DOHH2 (cell line): ENCODE data around the gene ELF1.

ENCODE experiments used
- EZH2phosphoT487 ChIP-seq: fragments of 200-600 bp; sonication (generic); IDR thresholded peaks from 2 replicates; pipeline ENCODE4 v1.6.1; 2017; ENCODE audit warnings: borderline replicate concordance, mild to moderate bottlenecking, antibody characterized with exemption, low read length, moderate library complexity, mixed read lengths
- TF ChIP-seq, protein P1 (sequence below): fragments of 200-600 bp; sonication (generic); IDR thresholded peaks from one replicate; pipeline ENCODE4 v1.5.1; 2014; ENCODE audit warnings: antibody characterized with exemption, mild to moderate bottlenecking, low read depth, low read length; ENCODE audit not compliant: poor library complexity, severe bottlenecking

GRCh38 chr13:41056826-41057711 is 38.0 kb upstream of the ELF1 start:
- TF ChIP-seq, protein P1, sequence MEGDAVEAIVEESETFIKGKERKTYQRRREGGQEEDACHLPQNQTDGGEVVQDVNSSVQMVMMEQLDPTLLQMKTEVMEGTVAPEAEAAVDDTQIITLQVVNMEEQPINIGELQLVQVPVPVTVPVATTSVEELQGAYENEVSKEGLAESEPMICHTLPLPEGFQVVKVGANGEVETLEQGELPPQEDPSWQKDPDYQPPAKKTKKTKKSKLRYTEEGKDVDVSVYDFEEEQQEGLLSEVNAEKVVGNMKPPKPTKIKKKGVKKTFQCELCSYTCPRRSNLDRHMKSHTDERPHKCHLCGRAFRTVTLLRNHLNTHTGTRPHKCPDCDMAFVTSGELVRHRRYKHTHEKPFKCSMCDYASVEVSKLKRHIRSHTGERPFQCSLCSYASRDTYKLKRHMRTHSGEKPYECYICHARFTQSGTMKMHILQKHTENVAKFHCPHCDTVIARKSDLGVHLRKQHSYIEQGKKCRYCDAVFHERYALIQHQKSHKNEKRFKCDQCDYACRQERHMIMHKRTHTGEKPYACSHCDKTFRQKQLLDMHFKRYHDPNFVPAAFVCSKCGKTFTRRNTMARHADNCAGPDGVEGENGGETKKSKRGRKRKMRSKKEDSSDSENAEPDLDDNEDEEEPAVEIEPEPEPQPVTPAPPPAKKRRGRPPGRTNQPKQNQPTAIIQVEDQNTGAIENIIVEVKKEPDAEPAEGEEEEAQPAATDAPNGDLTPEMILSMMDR = no peak
- TF ChIP-seq EZH2phosphoT487 = no peak
